Hematopoietic multipotent progenitor cell (in vitro differentiated cells): Measurements from ENCODE around the gene BMPR1B. TPM values are rescaled to one million over a fixed set of nuclear protein-coding genes. Genes with fewer than 3 reads are reported as not detected.
A peak's percentile ranks its signal among the peaks of the same experiment; 100 is the strongest.

Experiments used
- DNase-seq, 3 donors: peaks; one replicate each; pipeline ENCODE4 v3.0.0-alpha.2; 2011 to 2015; ENCODE audit warnings: low read depth in 2 of 3, low spot score in 2 of 3
- total RNA-seq: library from RNA; depleted of rRNA; stranded (reverse); fragments of >200 nt; gene quantifications from one replicate; pipeline ENCODE4 v1.2.3, GENCODE V29; 2012

The BMPR1B gene
- 2.4 TPM for total RNA-seq

- DNase-seq: peak in 2 of 3 donors; percentile 19 to 40
Observed at GRCh38 chr4:94757192-94758140, at the start of gene BMPR1B. TSS of gene BMPR1B (plus strand) at chr4:94757955. CDS start at chr4:95104425, 346,470 bp downstream.

- no peak for DNase-seq
Observed at GRCh38 chr4:94711635-94712034, 46.1 kb upstream of the BMPR1B start.

- DNase-seq: no peak
Observed at GRCh38 chr4:94714365-94715160, 43.2 kb upstream of the BMPR1B start.

- no peak for DNase-seq
Observed at GRCh38 chr4:94715726-94716125, 42.0 kb upstream of the BMPR1B start.

GRCh38 chr4:94721310-94721709 is 36.4 kb upstream of the BMPR1B start:
- no peak for DNase-seq

- no peak for DNase-seq
Observed at GRCh38 chr4:94722270-94722669, 35.5 kb upstream of the BMPR1B start.

- DNase-seq: peak in 2 of 3 donors; percentile 6 to 72
Observed at GRCh38 chr4:94722748-94723147, 35.0 kb upstream of the BMPR1B start.

GRCh38 chr4:94724016-94724790 is 33.6 kb upstream of the BMPR1B start:
- no peak for DNase-seq

GRCh38 chr4:94726524-94727123 is 31.1 kb upstream of the BMPR1B start:
- DNase-seq: no peak

GRCh38 chr4:94728056-94728766 is 29.5 kb upstream of the BMPR1B start:
- no peak for DNase-seq

GRCh38 chr4:94732358-94732698 is 25.4 kb upstream of the BMPR1B start:
- no peak for DNase-seq

GRCh38 chr4:94739741-94740140 is 18.0 kb upstream of the BMPR1B start:
- no peak for DNase-seq

- DNase-seq: no peak
Observed at GRCh38 chr4:94741304-94741703, 16.5 kb upstream of the BMPR1B start.

- DNase-seq: no peak
Observed at GRCh38 chr4:94743838-94744237, 13.9 kb upstream of the BMPR1B start.

- no peak for DNase-seq
Observed at GRCh38 chr4:94744850-94745249, 12.9 kb upstream of the BMPR1B start.

- no peak for DNase-seq
Observed at GRCh38 chr4:94746746-94747145, 11.0 kb upstream of the BMPR1B start.

- peak in 2 of 3 donors; percentile 18 to 26 for DNase-seq
Observed at GRCh38 chr4:94758141-94758699, 465 bp downstream of the BMPR1B start.

GRCh38 chr4:94758700-94759399 is 1.1 kb downstream of the BMPR1B start:
- DNase-seq: peak in 1 of 3 donors; percentile 9

GRCh38 chr4:94759767-94760211 is 2.0 kb downstream of the BMPR1B start:
- no peak for DNase-seq
